KMS-11 (cell line): ENCODE data around the gene GNAZ.

Source experiments
- H2AFZ ChIP-seq: fragments of 200-600 bp; sonication (generic); 2 replicates; pipeline ENCODE4 v1.6.1; 2016; ENCODE audit warnings: antibody characterized with exemption, mixed run types, low read depth
- H3K27ac ChIP-seq: fragments of 200-600 bp; sonication (generic); 2 replicates; pipeline ENCODE4 v1.6.1; 2016; ENCODE audit warnings: mild to moderate bottlenecking, mixed run types
- H3K27me3 ChIP-seq: fragments of 200-600 bp; sonication (generic); 2 replicates; pipeline ENCODE4 v1.6.1; 2017; ENCODE audit warnings: mild to moderate bottlenecking, low read depth, mixed run types, moderate library complexity; ENCODE audit not compliant: insufficient read depth
- H3K36me3 ChIP-seq: fragments of 200-600 bp; sonication (generic); 2 replicates; pipeline ENCODE4 v1.6.1; 2017; ENCODE audit warnings: mild to moderate bottlenecking, mixed run types; ENCODE audit not compliant: insufficient read depth
- H3K4me1 ChIP-seq: fragments of 200-600 bp; sonication (generic); 2 replicates; pipeline ENCODE4 v1.6.1; 2016; ENCODE audit warnings: mild to moderate bottlenecking, low read depth, mixed run types; ENCODE audit not compliant: poor library complexity, severe bottlenecking
- H3K4me2 ChIP-seq: fragments of 200-600 bp; sonication (generic); 2 replicates; pipeline ENCODE4 v1.7.0; 2016; ENCODE audit warnings: mild to moderate bottlenecking, mixed run types
- H3K4me3 ChIP-seq: fragments of 200-600 bp; sonication (generic); IDR thresholded peaks from 2 replicates; pipeline ENCODE4 v1.6.1; 2017; ENCODE audit warnings: low read depth, low read length, mixed read lengths; ENCODE audit not compliant: insufficient read depth
- H3K79me2 ChIP-seq: fragments of 200-600 bp; sonication (generic); 2 replicates; pipeline ENCODE4 v1.6.1; 2016; ENCODE audit warnings: low read depth, mixed run types; ENCODE audit not compliant: insufficient read depth
- H3K9ac ChIP-seq: fragments of 200-600 bp; sonication (generic); 2 replicates; pipeline ENCODE4 v1.6.1; 2016; ENCODE audit warnings: mild to moderate bottlenecking, mixed run types
- H4K20me1 ChIP-seq: fragments of 200-600 bp; sonication (generic); 2 replicates; pipeline ENCODE4 v1.6.1; 2016; ENCODE audit warnings: mild to moderate bottlenecking, mixed run types; ENCODE audit not compliant: insufficient read depth
- CTCF ChIP-seq: fragments of 200-600 bp; sonication (generic); conservative IDR thresholded peaks from 2 replicates; pipeline ENCODE4 v1.6.1; 2017; ENCODE audit warnings: low read depth, mild to moderate bottlenecking, antibody characterized with exemption, low read length, moderate library complexity, mixed read lengths

GNAZ gene

DNA sequence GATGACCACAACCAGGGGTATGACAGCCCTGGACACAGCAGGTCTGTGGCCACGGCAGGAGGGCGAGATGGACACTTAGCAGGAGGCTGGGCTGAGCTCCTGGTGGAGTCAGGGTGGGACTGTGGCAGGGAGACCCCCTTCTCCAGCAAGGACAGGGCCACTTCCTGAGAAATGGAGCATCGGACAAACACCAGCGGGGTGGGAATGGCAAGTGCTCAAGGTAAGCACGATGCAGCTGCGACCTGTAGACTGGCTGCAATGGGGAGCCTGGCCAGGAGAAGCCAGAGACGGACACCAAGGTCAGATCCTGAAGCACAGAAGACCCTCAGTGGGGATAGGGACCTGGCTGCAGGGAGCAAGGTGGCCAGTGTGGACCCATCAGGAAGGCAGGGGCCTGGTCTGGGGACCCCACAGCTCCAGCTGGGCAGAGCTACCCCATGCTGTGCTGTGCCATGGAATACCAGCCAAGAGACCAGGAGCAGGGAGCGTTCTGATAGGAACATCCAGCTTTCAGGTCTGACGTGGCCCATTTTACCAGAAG, 42.2 kb downstream of the GNAZ start:
- Histone ChIP-seq H3K4me1 (no peaks in the 10 kb centered on the region), H3K27me3 (no peaks in the 10 kb centered on the region), H3K27ac (no peak overlapping the region), H4K20me1 (no peaks in the 10 kb centered on the region), H3K4me3 (no peak overlapping the region), H3K79me2 (no peaks in the 10 kb centered on the region), H3K9ac (no peak overlapping the region), H3K4me2 (no peak overlapping the region), H2AFZ (no peak overlapping the region), H3K36me3 (no peaks in the 10 kb centered on the region)
- no peak for TF ChIP-seq CTCF

- H3K4me1 ChIP-seq: no peaks in the 10 kb centered on the region
- TF ChIP-seq CTCF: no peak
- no peak overlapping the region for H3K4me3 ChIP-seq
- no peak overlapping the region for H3K9ac ChIP-seq
- no peaks in the 10 kb centered on the region for H3K27me3 ChIP-seq
- H3K4me2 ChIP-seq: no peak overlapping the region
- no peak overlapping the region for H3K27ac ChIP-seq
- H3K36me3 ChIP-seq: no peaks in the 10 kb centered on the region
- no peaks in the 10 kb centered on the region for H4K20me1 ChIP-seq
- no peaks in the 10 kb centered on the region for H3K79me2 ChIP-seq
- no peak overlapping the region for H2AFZ ChIP-seq
These were observed 42.9 kb downstream of the GNAZ start for GRCh38 chr22:23113067-23113846.

GRCh38 chr22:23113847-23114720, 43.8 kb downstream of the GNAZ start:
- H2AFZ ChIP-seq: no peak overlapping the region
- no peaks in the 10 kb centered on the region for H3K79me2 ChIP-seq
- H3K4me3 ChIP-seq: no peak overlapping the region
- no peaks in the 10 kb centered on the region for H4K20me1 ChIP-seq
- no peaks in the 10 kb centered on the region for H3K36me3 ChIP-seq
- H3K4me2 ChIP-seq: no peak overlapping the region
- H3K27ac ChIP-seq: no peak overlapping the region
- no peaks in the 10 kb centered on the region for H3K4me1 ChIP-seq
- H3K9ac ChIP-seq: no peak overlapping the region
- H3K27me3 ChIP-seq: no peaks in the 10 kb centered on the region
- TF ChIP-seq CTCF: no peak

- H3K79me2 ChIP-seq: no peaks in the 10 kb centered on the region
- no peaks in the 10 kb centered on the region for H3K36me3 ChIP-seq
- H3K9ac ChIP-seq: no peak overlapping the region
- H4K20me1 ChIP-seq: no peaks in the 10 kb centered on the region
- H3K4me1 ChIP-seq: no peaks in the 10 kb centered on the region
- H3K27me3 ChIP-seq: no peaks in the 10 kb centered on the region
- H3K4me3 ChIP-seq: no peak overlapping the region
- H3K27ac ChIP-seq: no peak overlapping the region
- H2AFZ ChIP-seq: no peak overlapping the region
- H3K4me2 ChIP-seq: no peak overlapping the region
- TF ChIP-seq CTCF: no peak
These were observed 44.4 kb downstream of the GNAZ start for GRCh38 chr22:23114721-23115020.
